Panc1 (cell line): ENCODE data around the gene HS2ST1. TPM values are rescaled to one million over a fixed set of nuclear protein-coding genes. Genes with fewer than 3 reads are reported as not detected.

Source experiments
- ATAC-seq: fragments of 200-7000 bp; cut with Tn5 transposase; 2 replicates; pipeline ENCODE4 v1.9.1; 2020; ENCODE audit warnings: mild to moderate bottlenecking, moderate library complexity
- BruUV-seq: library from RNA; stranded (reverse); fragments of 400-500 nt; replicated peaks from 2 replicates; lab custom pipeline; 2021; lab: Mats Ljungman, UMichigan
- CTCF ChIA-PET: fragments of 300-600 bp; sonication (Branson Sonifier 250); formaldehyde crosslinking; loops from one replicate; lab custom pipeline; 2022; ENCODE audit warnings: antibody characterized with exemption; lab: Charles Lee
- POLR2A ChIA-PET: fragments of 300-600 bp; sonication (Branson Sonifier 250); formaldehyde crosslinking; loops from one replicate; lab custom pipeline; 2022; ENCODE audit warnings: antibody characterized with exemption; lab: Charles Lee
- DNase-seq: peaks from one replicate; pipeline ENCODE4 v3.0.0-alpha.2; 2010; ENCODE audit warnings: low read depth, low spot score
- H3K27ac ChIP-seq: 2 replicates; pipeline ENCODE4 v1.5.1; 2011; ENCODE audit warnings: mild to moderate bottlenecking, low read length, inconsistent platforms
- H3K27me3 ChIP-seq: fragments of 200-500 bp; sonication (Bioruptor generic); 2 replicates; pipeline ENCODE4 v1.6.0; 2014; ENCODE audit warnings: low read length, inconsistent platforms; ENCODE audit not compliant: control insufficient read depth, insufficient read depth
- H3K36me3 ChIP-seq: fragments of 200-500 bp; sonication (Bioruptor generic); 2 replicates; pipeline ENCODE4 v1.5.1; 2014; ENCODE audit warnings: inconsistent platforms, mild to moderate bottlenecking, low read length, moderate library complexity; ENCODE audit not compliant: control insufficient read depth, insufficient read depth
- H3K4me1 ChIP-seq: 2 replicates; pipeline ENCODE4 v1.5.1; 2011; ENCODE audit warnings: inconsistent platforms, mild to moderate bottlenecking, low read length, moderate library complexity; ENCODE audit not compliant: control insufficient read depth, insufficient read depth
- H3K4me3 ChIP-seq, 2 experiments: 2 replicates each; pipeline ENCODE4 v1.5.1; 2011 to 2012; ENCODE audit warnings: low read depth in 2 of 2, low read length in 2 of 2, mild to moderate bottlenecking in 2 of 2, inconsistent platforms in 1 of 2, moderate library complexity in 1 of 2
- H3K9me3 ChIP-seq: fragments of 200-500 bp; sonication (Bioruptor generic); 2 replicates; pipeline ENCODE4 v1.5.1; 2014; ENCODE audit warnings: low read depth, mild to moderate bottlenecking, inconsistent platforms, low read length, moderate library complexity; ENCODE audit not compliant: control insufficient read depth, insufficient read depth
- POLR2AphosphoS5 ChIP-seq: IDR thresholded peaks from 2 replicates; pipeline ENCODE4 v1.6.1; 2012; ENCODE audit warnings: mild to moderate bottlenecking, low read depth, low read length, moderate library complexity
- REST ChIP-seq, 2 experiments: IDR thresholded peaks; 2 replicates each; pipeline ENCODE4 v1.6.1; 2011 to 2012; ENCODE audit warnings: low read depth in 2 of 2, control low read depth in 1 of 2, low read length in 1 of 2, mild to moderate bottlenecking in 1 of 2, moderate library complexity in 1 of 2; ENCODE audit not compliant: insufficient read depth in 1 of 2
- SIN3A ChIP-seq: IDR thresholded peaks from 2 replicates; pipeline ENCODE4 v1.6.1; 2012; ENCODE audit warnings: low read depth, mild to moderate bottlenecking, low read length, moderate library complexity, borderline replicate concordance; ENCODE audit not compliant: insufficient read depth
- TCF7L2 ChIP-seq: IDR thresholded peaks from 2 replicates; pipeline ENCODE4 v1.6.1; 2011; ENCODE audit warnings: mild to moderate bottlenecking, low read depth, low read length, inconsistent platforms
- in situ Hi-C: cut with HindIII; loops from 2 replicates; pipeline ENCODE4 v1.10.0; 2016; ENCODE audit warnings: low sequenced_read_pairs, low pct_unique_long_range_greater_than_20kb
- intact Hi-C: fragments of 100-400 bp; cut with micrococcal nuclease; formaldehyde crosslinking; loops from one replicate; pipeline ENCODE4 v1.10.0; 2022; ENCODE audit not compliant: unreplicated experiment
- total RNA-seq: library from RNA; stranded (reverse); gene quantifications from one replicate; pipeline ENCODE4 v1.2.1, GENCODE V29; 2021; ENCODE audit not compliant: unreplicated experiment
- TF ChIP-seq, protein P1 (sequence below): fragments of 450-650 bp; IDR thresholded peaks from 2 replicates; pipeline ENCODE4 v1.5.1; 2017; ENCODE audit warnings: mild to moderate bottlenecking

HS2ST1 gene
- total RNA-seq, 1 experiment from 2014 or later = 81.0 TPM

- intact Hi-C loops = loop anchor here (2.0 to 10.0 kb wide), 2 partner anchors 119 to 133 kb away; no protein-coding TSS in a partner anchor
- no peak overlapping the region for H3K4me3 ChIP-seq
- POLR2A ChIA-PET = no interaction called here
- DNase-seq (no peak), ATAC-seq (no peak)
- no peaks in the 10 kb centered on the region for H3K36me3 ChIP-seq
- in situ Hi-C loops = no loop called here
- no peaks in the 10 kb centered on the region for H3K27me3 ChIP-seq
- H3K27ac ChIP-seq = no peak overlapping the region
- H3K9me3 ChIP-seq = no peaks in the 10 kb centered on the region
- CTCF ChIA-PET = no interaction called here
- TF ChIP-seq SIN3A (no peak), POLR2AphosphoS5 (no peak), TCF7L2 (no peak), REST (IDR thresholded peaks at IDR 0.05; ENCODE audit: insufficient read depth in 1 of 2, low read depth in 2 of 2, low read length in 1 of 2) (no peak)
- TF ChIP-seq, protein P1, sequence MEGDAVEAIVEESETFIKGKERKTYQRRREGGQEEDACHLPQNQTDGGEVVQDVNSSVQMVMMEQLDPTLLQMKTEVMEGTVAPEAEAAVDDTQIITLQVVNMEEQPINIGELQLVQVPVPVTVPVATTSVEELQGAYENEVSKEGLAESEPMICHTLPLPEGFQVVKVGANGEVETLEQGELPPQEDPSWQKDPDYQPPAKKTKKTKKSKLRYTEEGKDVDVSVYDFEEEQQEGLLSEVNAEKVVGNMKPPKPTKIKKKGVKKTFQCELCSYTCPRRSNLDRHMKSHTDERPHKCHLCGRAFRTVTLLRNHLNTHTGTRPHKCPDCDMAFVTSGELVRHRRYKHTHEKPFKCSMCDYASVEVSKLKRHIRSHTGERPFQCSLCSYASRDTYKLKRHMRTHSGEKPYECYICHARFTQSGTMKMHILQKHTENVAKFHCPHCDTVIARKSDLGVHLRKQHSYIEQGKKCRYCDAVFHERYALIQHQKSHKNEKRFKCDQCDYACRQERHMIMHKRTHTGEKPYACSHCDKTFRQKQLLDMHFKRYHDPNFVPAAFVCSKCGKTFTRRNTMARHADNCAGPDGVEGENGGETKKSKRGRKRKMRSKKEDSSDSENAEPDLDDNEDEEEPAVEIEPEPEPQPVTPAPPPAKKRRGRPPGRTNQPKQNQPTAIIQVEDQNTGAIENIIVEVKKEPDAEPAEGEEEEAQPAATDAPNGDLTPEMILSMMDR = no peak
- H3K4me1 ChIP-seq = no peaks in the 10 kb centered on the region
- no TSS peak for BruUV-seq
These were observed 51.4 kb downstream of the HS2ST1 start for GRCh38 chr1:86965827-86966182.

- no peak overlapping the region for H3K27ac ChIP-seq
- no peaks in the 10 kb centered on the region for H3K36me3 ChIP-seq
- CTCF ChIA-PET = no interaction called here
- BruUV-seq = no TSS peak
- no peaks in the 10 kb centered on the region for H3K9me3 ChIP-seq
- no peaks in the 10 kb centered on the region for H3K27me3 ChIP-seq
- no peak for ATAC-seq
- intact Hi-C loops (no loop called here), in situ Hi-C loops (no loop called here)
- no peak for DNase-seq
- no peak for TF ChIP-seq TCF7L2
- no peak for TF ChIP-seq POLR2AphosphoS5
- TF ChIP-seq, protein P1 = no peak
- TF ChIP-seq SIN3A = no peak
- TF ChIP-seq REST (IDR thresholded peaks at IDR 0.05; ENCODE audit: insufficient read depth in 1 of 2, low read depth in 2 of 2, low read length in 1 of 2) = no peak
- H3K4me3 ChIP-seq = no peak overlapping the region
- POLR2A ChIA-PET = interaction anchor here (0.6 kb wide), 1 partner anchor 1574 kb away, joined by 5 read pairs; no protein-coding TSS in a partner anchor
- H3K4me1 ChIP-seq = peaks cover 15% of the 10 kb centered on the region; the same call in 1 of the 2 replicates
These were observed 56.5 kb downstream of the HS2ST1 start for GRCh38 chr1:86970938-86971337.
